Astrocyte of the cerebellum (primary cell): ENCODE data around the gene COL23A1.

ENCODE experiments used
- DNase-seq: peaks from one replicate; pipeline ENCODE4 v3.0.0-alpha.2; 2011; ENCODE audit warnings: low read depth
- H3K4me3 ChIP-seq: 2 replicates; pipeline ENCODE4 v1.5.1; 2011; ENCODE audit warnings: mild to moderate bottlenecking, low read depth, low read length, moderate library complexity
- in situ Hi-C: cut with HindIII; loops from 2 replicates; pipeline ENCODE4 v1.10.0; 2017; ENCODE audit warnings: low sequenced_read_pairs
- TF ChIP-seq, protein P1 (sequence below): IDR thresholded peaks from 2 replicates; pipeline ENCODE4 v1.5.1; 2012; ENCODE audit warnings: low read length, low read depth, moderate library complexity, mild to moderate bottlenecking; ENCODE audit errors: missing control alignments

Gene COL23A1

GRCh38 chr5:178301641-178302040, 288.6 kb downstream of the COL23A1 start:
- TF ChIP-seq, protein P1, sequence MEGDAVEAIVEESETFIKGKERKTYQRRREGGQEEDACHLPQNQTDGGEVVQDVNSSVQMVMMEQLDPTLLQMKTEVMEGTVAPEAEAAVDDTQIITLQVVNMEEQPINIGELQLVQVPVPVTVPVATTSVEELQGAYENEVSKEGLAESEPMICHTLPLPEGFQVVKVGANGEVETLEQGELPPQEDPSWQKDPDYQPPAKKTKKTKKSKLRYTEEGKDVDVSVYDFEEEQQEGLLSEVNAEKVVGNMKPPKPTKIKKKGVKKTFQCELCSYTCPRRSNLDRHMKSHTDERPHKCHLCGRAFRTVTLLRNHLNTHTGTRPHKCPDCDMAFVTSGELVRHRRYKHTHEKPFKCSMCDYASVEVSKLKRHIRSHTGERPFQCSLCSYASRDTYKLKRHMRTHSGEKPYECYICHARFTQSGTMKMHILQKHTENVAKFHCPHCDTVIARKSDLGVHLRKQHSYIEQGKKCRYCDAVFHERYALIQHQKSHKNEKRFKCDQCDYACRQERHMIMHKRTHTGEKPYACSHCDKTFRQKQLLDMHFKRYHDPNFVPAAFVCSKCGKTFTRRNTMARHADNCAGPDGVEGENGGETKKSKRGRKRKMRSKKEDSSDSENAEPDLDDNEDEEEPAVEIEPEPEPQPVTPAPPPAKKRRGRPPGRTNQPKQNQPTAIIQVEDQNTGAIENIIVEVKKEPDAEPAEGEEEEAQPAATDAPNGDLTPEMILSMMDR = no peak
- H3K4me3 ChIP-seq = no peak overlapping the region
- in situ Hi-C loops = no loop called here
- no peak for DNase-seq

DNA sequence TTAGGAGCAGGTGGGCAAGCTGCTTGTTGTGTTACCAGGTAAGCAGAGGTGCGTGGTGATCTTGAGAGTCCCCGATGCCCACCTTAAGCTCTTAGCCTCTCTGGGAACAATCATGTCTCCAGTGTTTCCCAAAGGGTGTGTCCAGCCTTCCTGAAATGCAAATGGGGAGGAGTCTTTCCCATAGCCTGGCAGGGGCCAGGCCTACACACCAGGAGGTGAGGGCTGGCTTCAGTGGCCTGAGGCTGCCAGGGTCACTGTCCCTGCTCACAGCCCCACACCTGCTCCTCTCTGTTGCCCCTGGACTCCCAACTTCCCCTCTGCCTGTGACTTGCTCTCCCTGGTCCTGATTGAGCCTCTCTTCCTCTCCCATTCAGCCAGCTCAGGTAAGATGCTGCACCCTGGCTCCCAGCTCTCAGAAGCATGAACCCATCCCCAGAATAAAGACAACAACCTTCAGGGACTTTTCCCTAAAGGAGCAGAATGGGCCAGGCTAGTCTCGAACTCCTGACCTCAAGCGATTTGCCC, 291.8 kb downstream of the COL23A1 start:
- TF ChIP-seq, protein P1 = no peak
- no peak for DNase-seq
- H3K4me3 ChIP-seq = no peak overlapping the region
- in situ Hi-C loops = loop anchor here (25.0 kb wide), 1 partner anchor 289 kb away; the partner anchor contains the start of gene COL23A1

DNA sequence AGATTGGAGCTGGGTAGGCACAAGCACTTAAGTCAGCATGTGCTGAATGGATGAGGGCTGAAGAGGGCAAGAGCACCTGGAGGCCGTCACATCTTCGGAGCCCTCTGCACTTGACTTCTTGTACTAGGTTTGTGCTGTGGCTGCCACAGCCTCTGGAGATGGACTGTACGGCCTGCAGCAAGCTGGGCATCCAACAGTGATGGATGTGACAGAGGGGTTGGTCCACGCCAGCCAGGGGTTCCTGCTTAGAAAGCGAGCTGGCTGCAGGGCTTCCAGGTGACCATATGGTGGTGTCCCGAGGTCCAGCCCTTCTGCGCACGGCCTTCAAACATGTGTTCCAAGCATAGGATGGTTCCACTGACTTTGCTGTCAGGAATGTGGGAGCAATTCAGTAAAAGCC, 292.4 kb downstream of the COL23A1 start:
- TF ChIP-seq, protein P1 = no peak
- in situ Hi-C loops = loop anchor here (25.0 kb wide), 1 partner anchor 290 kb away; the partner anchor contains the start of gene COL23A1
- H3K4me3 ChIP-seq = no peak overlapping the region
- no peak for DNase-seq

DNA sequence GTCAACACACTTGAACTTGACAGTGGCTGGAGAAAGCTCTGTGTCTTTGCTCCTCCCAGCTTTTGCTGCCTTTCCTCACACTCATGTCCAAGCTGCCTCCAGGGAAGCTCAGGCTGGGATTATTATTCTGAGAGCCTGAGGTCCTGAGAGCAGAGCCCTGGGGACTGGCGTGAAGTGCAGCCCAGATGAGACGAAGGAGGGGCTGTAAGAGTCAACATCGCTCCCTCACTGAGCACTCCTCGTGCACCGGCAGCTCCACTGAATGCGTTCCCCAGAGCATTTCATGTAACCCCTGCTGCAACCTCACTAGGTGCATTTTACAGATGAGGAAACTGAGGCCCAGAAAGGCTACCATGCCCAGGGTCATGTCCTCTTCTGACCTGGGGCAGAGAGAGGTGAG, 294.1 kb downstream of the COL23A1 start:
- TF ChIP-seq, protein P1 = no peak
- DNase-seq = no peak
- in situ Hi-C loops = loop anchor here (25.0 kb wide), 1 partner anchor 291 kb away; the partner anchor contains the start of gene COL23A1
- no peak overlapping the region for H3K4me3 ChIP-seq

- in situ Hi-C loops = loop anchor here (25.0 kb wide), 1 partner anchor 292 kb away; the partner anchor contains the start of gene COL23A1
- TF ChIP-seq, protein P1 = no peak
- H3K4me3 ChIP-seq = no peak overlapping the region
- DNase-seq = no peak
These were observed 294.6 kb downstream of the COL23A1 start for GRCh38 chr5:178295589-178295988.

DNA sequence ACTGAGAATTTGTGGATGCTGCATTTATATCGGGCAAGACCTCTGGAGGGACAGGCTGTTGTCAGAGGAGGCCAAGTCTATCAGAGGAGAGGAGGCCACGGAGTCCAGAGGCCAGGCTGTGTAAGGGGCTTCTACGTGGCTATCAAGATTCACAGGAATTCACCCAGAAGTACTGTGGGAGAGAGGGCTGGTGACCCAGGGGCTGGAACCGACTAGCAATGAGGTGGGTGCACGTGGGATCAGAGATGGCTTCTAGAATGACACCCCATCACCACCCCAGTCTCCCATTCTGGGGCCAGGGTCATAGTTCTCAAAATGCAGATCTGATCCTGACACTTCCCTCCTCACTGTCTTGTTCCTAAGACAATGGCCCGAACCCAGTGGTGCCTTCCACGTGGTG, 296.4 kb downstream of the COL23A1 start:
- TF ChIP-seq, protein P1 = no peak
- in situ Hi-C loops = loop anchor here (25.0 kb wide), 1 partner anchor 293 kb away; the partner anchor contains the start of gene COL23A1
- no peak overlapping the region for H3K4me3 ChIP-seq
- no peak for DNase-seq
